ENCODE data around the gene BMP10. TPM values are rescaled to one million over a fixed set of nuclear protein-coding genes. Genes with fewer than 3 reads are reported as not detected.

Gene BMP10
- total RNA-seq, 1 donor from 2014 or later: not detected

DNA sequence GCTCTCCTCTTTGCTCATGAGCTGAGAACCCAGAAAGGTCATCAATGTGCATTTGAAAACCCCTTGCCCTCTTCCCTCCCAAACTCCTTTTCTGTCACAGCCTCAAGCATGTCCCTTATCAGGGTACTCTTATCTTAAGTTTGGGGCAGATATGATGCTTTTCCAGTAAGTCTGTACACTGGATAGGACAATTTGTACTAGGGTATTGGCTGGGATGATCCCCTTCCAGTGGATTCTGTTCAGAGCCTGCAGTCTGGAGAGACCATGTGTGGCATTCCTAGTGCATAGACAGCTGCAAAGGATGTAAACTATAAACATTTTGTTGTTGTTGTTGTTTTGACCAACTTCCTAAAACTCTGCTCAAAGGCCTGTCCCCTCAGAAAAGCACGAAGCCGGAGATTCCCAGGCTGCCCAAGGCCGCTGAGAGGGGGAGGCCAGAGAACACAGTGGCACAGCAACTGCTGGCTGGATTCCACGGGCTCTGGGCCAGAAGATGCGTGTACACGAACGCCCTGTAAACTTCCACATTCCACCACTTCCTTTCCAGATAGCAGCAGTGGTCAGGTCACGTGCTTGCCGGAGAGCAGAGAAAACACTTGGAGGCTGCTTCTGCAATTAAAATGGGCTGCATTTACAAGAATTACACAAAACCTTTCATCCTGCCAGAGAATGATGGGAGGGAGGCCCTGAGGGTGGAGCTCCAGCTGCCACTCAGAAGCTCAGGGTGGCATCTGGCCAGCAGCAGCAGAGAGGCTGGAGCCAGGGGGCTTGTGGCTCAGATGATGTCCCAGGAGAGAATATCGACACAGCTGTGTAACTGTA, 42.1 kb downstream of the BMP10 start:
- Mint-ChIP-seq H3K36me3 (ENCODE audit: low read depth) (peaks cover 1% of the 10 kb centered on the region), H3K9me3 (no peaks in the 10 kb centered on the region), H3K27ac (ENCODE audit: unreplicated experiment) (no peak overlapping the region), H3K4me3 (no peak overlapping the region), H3K4me1 (peaks cover 20% of the 10 kb centered on the region), H3K27me3 (ENCODE audit: low read depth) (no peaks in the 10 kb centered on the region)
- no peak for TF ChIP-seq CTCF (conservative IDR thresholded peaks at IDR 0.05)
- no peak for DNase-seq (ENCODE audit: low read depth, low spot score)

DNA sequence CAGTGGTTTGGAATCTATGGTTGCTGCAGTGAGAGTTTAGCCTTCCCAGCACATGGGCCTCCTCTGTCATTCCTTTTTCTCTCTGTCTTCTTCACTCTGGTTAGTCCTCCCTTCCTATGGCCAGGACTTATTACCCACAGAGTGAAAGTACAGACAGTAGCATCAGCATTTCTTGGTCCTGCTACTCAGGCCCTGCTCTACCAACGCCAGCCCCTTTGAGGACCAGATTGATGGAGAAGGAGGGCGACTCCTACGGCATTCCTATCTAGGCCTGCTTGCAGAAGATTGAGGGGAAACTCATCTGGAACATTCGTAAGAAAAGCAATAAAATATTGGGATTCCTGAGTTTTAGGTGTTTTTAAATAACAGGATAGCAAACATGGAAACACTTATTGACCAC, 43.5 kb downstream of the BMP10 start:
- Mint-ChIP-seq H3K36me3 (ENCODE audit: low read depth) (peaks cover 5% of the 10 kb centered on the region), H3K27ac (ENCODE audit: unreplicated experiment) (no peak overlapping the region), H3K4me3 (no peak overlapping the region), H3K9me3 (no peaks in the 10 kb centered on the region), H3K4me1 (peaks cover 20% of the 10 kb centered on the region), H3K27me3 (ENCODE audit: low read depth) (no peaks in the 10 kb centered on the region)
- TF ChIP-seq CTCF (conservative IDR thresholded peaks at IDR 0.05): no peak
- DNase-seq (ENCODE audit: low read depth, low spot score): no peak

DNA sequence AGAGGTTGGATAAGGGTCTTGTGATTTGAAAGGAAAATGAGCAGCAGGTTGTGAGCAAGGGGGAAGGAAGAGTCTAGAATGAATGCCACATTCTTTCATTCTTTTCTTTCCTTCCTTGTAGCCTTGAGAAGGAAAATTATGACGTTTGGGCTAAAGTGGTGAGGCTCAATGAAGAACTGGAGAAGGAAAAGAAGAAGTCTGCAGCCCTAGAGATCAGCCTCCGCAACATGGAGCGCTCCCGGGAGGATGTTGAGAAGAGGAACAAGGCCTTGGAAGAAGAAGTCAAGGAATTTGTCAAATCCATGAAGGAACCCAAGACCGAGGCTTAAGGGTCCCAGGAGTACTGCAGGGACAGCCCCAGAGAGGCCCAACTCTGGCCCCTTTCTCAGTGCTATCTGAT, 45.3 kb downstream of the BMP10 start:
- H3K27me3 Mint-ChIP-seq (ENCODE audit: low read depth): no peaks in the 10 kb centered on the region
- H3K9me3 Mint-ChIP-seq: no peaks in the 10 kb centered on the region
- TF ChIP-seq CTCF (conservative IDR thresholded peaks at IDR 0.05): no peak
- peaks cover 5% of the 10 kb centered on the region for H3K36me3 Mint-ChIP-seq (ENCODE audit: low read depth)
- peaks cover 11% of the 10 kb centered on the region for H3K4me1 Mint-ChIP-seq
- no peak overlapping the region for H3K4me3 Mint-ChIP-seq
- no peak for DNase-seq (ENCODE audit: low read depth, low spot score)
- H3K27ac Mint-ChIP-seq (ENCODE audit: unreplicated experiment): no peak overlapping the region

- H3K4me1 Mint-ChIP-seq: peaks cover 11% of the 10 kb centered on the region
- DNase-seq (ENCODE audit: low read depth, low spot score): no peak
- H3K4me3 Mint-ChIP-seq: no peak overlapping the region
- H3K27me3 Mint-ChIP-seq (ENCODE audit: low read depth): no peaks in the 10 kb centered on the region
- peaks cover 5% of the 10 kb centered on the region for H3K36me3 Mint-ChIP-seq (ENCODE audit: low read depth)
- H3K9me3 Mint-ChIP-seq: no peaks in the 10 kb centered on the region
- no peak for TF ChIP-seq CTCF (conservative IDR thresholded peaks at IDR 0.05)
- no peak overlapping the region for H3K27ac Mint-ChIP-seq (ENCODE audit: unreplicated experiment)
These were observed 46.4 kb downstream of the BMP10 start for GRCh38 chr2:68824831-68825230.

DNA sequence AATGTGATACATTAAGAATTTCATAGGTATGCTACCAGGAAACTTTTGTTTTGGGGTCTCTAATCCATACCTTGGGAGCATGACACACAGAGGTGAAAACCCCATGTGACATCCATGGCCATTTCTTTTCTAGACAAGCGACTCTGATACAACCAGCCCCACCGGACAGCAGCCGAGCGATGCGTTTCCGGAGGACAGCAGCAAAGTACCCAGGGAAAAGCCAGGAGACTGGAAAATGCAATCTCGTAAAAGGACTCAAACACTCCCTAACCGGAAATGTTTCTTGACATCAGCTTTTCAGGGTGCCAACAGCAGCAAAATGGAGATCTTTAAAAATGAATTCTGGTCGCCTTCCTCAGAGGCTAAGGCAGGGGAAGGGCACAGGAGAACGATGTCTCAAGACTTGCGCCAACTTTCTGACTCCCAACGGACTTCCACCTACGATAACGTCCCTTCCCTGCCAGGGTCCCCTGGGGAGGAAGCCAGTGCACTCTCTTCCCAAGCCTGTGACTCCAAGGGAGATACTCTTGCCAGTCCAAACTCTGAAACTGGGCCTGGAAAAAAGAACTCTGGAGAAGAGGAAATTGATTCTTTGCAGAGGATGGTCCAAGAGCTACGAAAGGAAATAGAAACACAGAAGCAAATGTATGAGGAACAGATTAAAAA, 48.9 kb downstream of the BMP10 start:
- DNase-seq (ENCODE audit: low read depth, low spot score): no peak
- Mint-ChIP-seq H3K27me3 (ENCODE audit: low read depth) (no peaks in the 10 kb centered on the region), H3K27ac (ENCODE audit: unreplicated experiment) (no peak overlapping the region), H3K36me3 (ENCODE audit: low read depth) (peaks cover 5% of the 10 kb centered on the region), H3K4me1 (no peaks in the 10 kb centered on the region), H3K4me3 (no peak overlapping the region), H3K9me3 (no peaks in the 10 kb centered on the region)
- TF ChIP-seq CTCF (conservative IDR thresholded peaks at IDR 0.05): no peak

Data from neural crest cell (in vitro differentiated cells).